OCI-LY7 (cell line): ENCODE measurements around the gene FAM170B. TPM values are rescaled to one million over a fixed set of nuclear protein-coding genes. Genes with fewer than 3 reads are reported as not detected.
A peak's percentile ranks its signal among the peaks of the same experiment; 100 is the strongest.

ENCODE experiments used
- BruUV-seq: library from RNA; stranded (reverse); fragments of 400-500 nt; replicated peaks from 2 replicates; lab custom pipeline; 2021; lab: Mats Ljungman, UMichigan
- CTCF ChIA-PET: fragments of 300-600 bp; sonication (Branson Sonifier 250); formaldehyde crosslinking; loops from one replicate; lab custom pipeline; 2022; ENCODE audit warnings: antibody characterized with exemption; ENCODE audit not compliant: unreplicated experiment; lab: Charles Lee
- POLR2A ChIA-PET: fragments of 300-600 bp; sonication (Branson Sonifier 250); formaldehyde crosslinking; loops from one replicate; lab custom pipeline; 2022; ENCODE audit warnings: antibody characterized with exemption; lab: Charles Lee
- DNase-seq: peaks from one replicate; pipeline ENCODE4 v3.0.0-alpha.2; 2015; ENCODE audit warnings: low spot score
- H2AFZ ChIP-seq: fragments of 200-600 bp; sonication (generic), shearing (Covaris generic); 2 replicates; pipeline ENCODE4 v1.6.1; 2014; ENCODE audit warnings: mild to moderate bottlenecking, antibody characterized with exemption, low read length, moderate library complexity
- H3K27ac ChIP-seq: fragments of 200-600 bp; sonication (generic); 2 replicates; pipeline ENCODE4 v1.5.1; 2014; ENCODE audit warnings: mixed run types, low read depth, mild to moderate bottlenecking, moderate library complexity, low read length, inconsistent platforms; ENCODE audit not compliant: poor library complexity, severe bottlenecking
- H3K36me3 ChIP-seq: fragments of 200-600 bp; sonication (generic); 2 replicates; pipeline ENCODE4 v1.6.1; 2014; ENCODE audit warnings: mild to moderate bottlenecking, antibody characterized with exemption, low read length, moderate library complexity, mixed read lengths; ENCODE audit not compliant: insufficient read depth
- H3K4me1 ChIP-seq: fragments of 200-600 bp; sonication (generic); 2 replicates; pipeline ENCODE4 v1.5.1; 2014; ENCODE audit warnings: mild to moderate bottlenecking, low read length; ENCODE audit not compliant: insufficient read depth, poor library complexity, severe bottlenecking
- H3K4me2 ChIP-seq: fragments of 200-600 bp; sonication (generic); 2 replicates; pipeline ENCODE4 v1.6.1; 2014; ENCODE audit warnings: mild to moderate bottlenecking, low read length
- H3K4me3 ChIP-seq: fragments of 200-600 bp; sonication (generic); 2 replicates; pipeline ENCODE4 v1.5.1; 2014; ENCODE audit warnings: mild to moderate bottlenecking, low read depth, low read length; ENCODE audit not compliant: poor library complexity, severe bottlenecking
- H3K79me2 ChIP-seq: fragments of 200-600 bp; sonication (generic); 2 replicates; pipeline ENCODE4 v1.6.1; 2016; ENCODE audit warnings: low read depth, mild to moderate bottlenecking, low read length, moderate library complexity, mixed read lengths; ENCODE audit not compliant: insufficient read depth
- H3K9me2 ChIP-seq: fragments of 200-600 bp; sonication (generic); 2 replicates; pipeline ENCODE4 v1.6.1; 2016; ENCODE audit warnings: mild to moderate bottlenecking, low read length, mixed read lengths; ENCODE audit not compliant: insufficient read depth
- H3K9me3 ChIP-seq: fragments of 200-600 bp; sonication (generic); 2 replicates; pipeline ENCODE4 v1.6.1; 2014; ENCODE audit warnings: mild to moderate bottlenecking, mixed run types, low read length, mixed read lengths
- H4K20me1 ChIP-seq: fragments of 200-600 bp; sonication (generic); 2 replicates; pipeline ENCODE4 v1.6.1; 2014; ENCODE audit warnings: mild to moderate bottlenecking, antibody characterized with exemption, low read length, moderate library complexity, mixed read lengths; ENCODE audit not compliant: insufficient read depth
- CTCF ChIP-seq: fragments of 200-600 bp; sonication (generic); conservative IDR thresholded peaks from 2 replicates; pipeline ENCODE4 v1.5.1; 2014; ENCODE audit warnings: mild to moderate bottlenecking, antibody characterized with exemption, low read length, moderate library complexity, mixed read lengths
- EZH2phosphoT487 ChIP-seq: fragments of 200-600 bp; sonication (generic); IDR thresholded peaks from 2 replicates; pipeline ENCODE4 v1.6.1; 2018; ENCODE audit warnings: low read depth, borderline replicate concordance, mild to moderate bottlenecking, mixed run types, antibody characterized with exemption, low read length, moderate library complexity, mixed read lengths
- intact Hi-C: fragments of 100-400 bp; cut with micrococcal nuclease; formaldehyde crosslinking; loops from one replicate; pipeline ENCODE4 v1.10.0; 2022; ENCODE audit not compliant: unreplicated experiment
- total RNA-seq, 2 experiments: library from RNA; depleted of rRNA in 1 of 2; stranded (reverse); fragments of >200 nt in 1 of 2; shearing (Covaris generic) in 1 of 2; gene quantifications; 2 replicates each; pipeline ENCODE4 v1.2.3, GENCODE V29; 2014 to 2022

FAM170B gene
- total RNA-seq, 2 experiments from 2014 or later, result 0.23 to 0.38 TPM

GRCh38 chr10:49152663-49153062, 18.8 kb upstream of the FAM170B start:
- H3K4me2 ChIP-seq, result no peak overlapping the region
- CTCF ChIA-PET, result no interaction called here
- TF ChIP-seq CTCF, result no peak
- no peak for TF ChIP-seq EZH2phosphoT487

GRCh38 chr10:49152037-49152436, 18.2 kb upstream of the FAM170B start:
- H3K9me3 ChIP-seq, result no peaks in the 10 kb centered on the region
- ChIA-PET CTCF (no interaction called here), POLR2A (interaction anchor here (0.7 to 0.9 kb wide), 6 partner anchors 10 to 143 kb away, joined by 3 to 10 read pairs (median 4); no protein-coding TSS in a partner anchor)
- H3K4me3 ChIP-seq, result no peak overlapping the region
- no peak for DNase-seq
- H3K4me1 ChIP-seq, result peaks cover 7% of the 10 kb centered on the region
- H3K79me2 ChIP-seq, result no peaks in the 10 kb centered on the region
- no peaks in the 10 kb centered on the region; the same call in 1 of the 2 replicates for H3K36me3 ChIP-seq
- no TSS peak for BruUV-seq
- H4K20me1 ChIP-seq, result no peaks in the 10 kb centered on the region
- H2AFZ ChIP-seq, result no peak overlapping the region
- TF ChIP-seq EZH2phosphoT487, result no peak
- intact Hi-C loops, result no loop called here
- no peak overlapping the region for H3K4me2 ChIP-seq
- H3K27ac ChIP-seq, result no peak overlapping the region
- H3K9me2 ChIP-seq, result no peaks in the 10 kb centered on the region

More at GRCh38 chr10:49152663-49153062, 18.8 kb upstream of the FAM170B start:
- Histone ChIP-seq H3K4me3 (no peak overlapping the region), H3K9me2 (no peaks in the 10 kb centered on the region), H3K79me2 (no peaks in the 10 kb centered on the region), H2AFZ (no peak overlapping the region), H3K36me3 (no peaks in the 10 kb centered on the region), H4K20me1 (no peaks in the 10 kb centered on the region), H3K4me1 (peaks cover 7% of the 10 kb centered on the region), H3K27ac (no peak overlapping the region), H3K9me3 (no peaks in the 10 kb centered on the region)
- POLR2A ChIA-PET, result interaction anchor here (0.7 to 0.9 kb wide), 6 partner anchors 9 to 144 kb away, joined by 3 to 6 read pairs (median 4); no protein-coding TSS in a partner anchor
- DNase-seq, result peak; percentile 44
- BruUV-seq, result no TSS peak
- intact Hi-C loops, result no loop called here

- ChIA-PET POLR2A (interaction anchor here (0.6 to 0.7 kb wide), 2 partner anchors 9 to 30 kb away, joined by 3 to 10 read pairs; no protein-coding TSS in a partner anchor), CTCF (no interaction called here)
- H3K9me2 ChIP-seq, result no peaks in the 10 kb centered on the region
- no TSS peak for BruUV-seq
- no peaks in the 10 kb centered on the region for H3K79me2 ChIP-seq
- no peaks in the 10 kb centered on the region; the same call in 1 of the 2 replicates for H3K36me3 ChIP-seq
- H3K27ac ChIP-seq, result no peak overlapping the region
- DNase-seq, result no peak
- TF ChIP-seq CTCF (no peak), EZH2phosphoT487 (no peak)
- H4K20me1 ChIP-seq, result no peaks in the 10 kb centered on the region
- H3K4me1 ChIP-seq, result peaks cover 7% of the 10 kb centered on the region
- intact Hi-C loops, result no loop called here
- no peak overlapping the region for H3K4me3 ChIP-seq
- H3K4me2 ChIP-seq, result no peak overlapping the region
- no peaks in the 10 kb centered on the region for H3K9me3 ChIP-seq
- no peak overlapping the region for H2AFZ ChIP-seq
Observed at GRCh38 chr10:49151481-49151880, 17.7 kb upstream of the FAM170B start.
